Central memory CD4-positive, alpha-beta T cell (primary cell): ENCODE data around the gene XPO6.
A peak's percentile ranks its signal among the peaks of the same experiment; 100 is the strongest.
"Not testable (repeated sequence)": the region's sequence is repeated elsewhere in the genome, so short reads cannot be mapped to it uniquely, and the experiment has no call there.

Experiments used
- DNase-seq: peaks from one replicate; pipeline ENCODE4 v3.0.0; 2022

XPO6 gene

GRCh38 chr16:28145796-28146195 is 66.0 kb downstream of the XPO6 start:
- no peak for DNase-seq

- DNase-seq, result peak; percentile 93
These were observed 70.8 kb downstream of the XPO6 start for GRCh38 chr16:28140788-28141618.

GRCh38 chr16:28139530-28139929 is 72.2 kb downstream of the XPO6 start:
- DNase-seq, result peak; percentile 32

- DNase-seq, result peak; percentile 44
These were observed 74.9 kb downstream of the XPO6 start for GRCh38 chr16:28136751-28137434.

- DNase-seq, result no peak
These were observed 78.1 kb downstream of the XPO6 start for GRCh38 chr16:28133666-28134065.

- no peak for DNase-seq
These were observed 79.9 kb downstream of the XPO6 start for GRCh38 chr16:28131743-28132393.

- no peak for DNase-seq
These were observed 80.6 kb downstream of the XPO6 start for GRCh38 chr16:28131181-28131580.

- no peak for DNase-seq
These were observed 81.4 kb downstream of the XPO6 start for GRCh38 chr16:28130099-28131088.

GRCh38 chr16:28126684-28127620 is 84.8 kb downstream of the XPO6 start:
- no peak for DNase-seq

GRCh38 chr16:28125592-28125991 is 86.2 kb downstream of the XPO6 start:
- DNase-seq, result no peak

- DNase-seq, result no peak
These were observed 90.2 kb downstream of the XPO6 start for GRCh38 chr16:28121527-28121926.

- no peak for DNase-seq
These were observed 91.0 kb downstream of the XPO6 start for GRCh38 chr16:28120754-28121153.

GRCh38 chr16:28118637-28119036 is 93.1 kb downstream of the XPO6 start:
- no peak for DNase-seq

- DNase-seq, result no peak
These were observed 94.6 kb downstream of the XPO6 start for GRCh38 chr16:28117168-28117565.

GRCh38 chr16:28115866-28116265 is 95.9 kb downstream of the XPO6 start:
- DNase-seq, result not testable (repeated sequence)

GRCh38 chr16:28112908-28113307 is 98.9 kb downstream of the XPO6 start:
- no peak for DNase-seq

GRCh38 chr16:28110977-28111376 is 100.8 kb downstream of the XPO6 start:
- DNase-seq, result no peak

- no peak for DNase-seq
These were observed 101.3 kb downstream of the XPO6 start for GRCh38 chr16:28110479-28110878.

GRCh38 chr16:28110074-28110473 is 101.7 kb downstream of the XPO6 start:
- DNase-seq, result no peak

- no peak for DNase-seq
These were observed 103.0 kb downstream of the XPO6 start for GRCh38 chr16:28108590-28109247.

- no peak for DNase-seq
These were observed 104.5 kb downstream of the XPO6 start for GRCh38 chr16:28107232-28107631.
